Left renal cortex interstitium (tissue), 4 donors: Measurements from ENCODE around the gene BRI3BP. TPM values are rescaled to one million over a fixed set of nuclear protein-coding genes. Genes with fewer than 3 reads are reported as not detected.
"Not testable (repeated sequence)": the region's sequence is repeated elsewhere in the genome, so short reads cannot be mapped to it uniquely, and the experiment has no call there.

Source experiments
- DNase-seq, 4 donors: peaks; one replicate each; pipeline ENCODE4 v3.0.0-alpha.2; 2013; ENCODE audit warnings: low read depth in 4 of 4, low spot score in 2 of 4, missing footprints in 1 of 4
- polyA plus RNA-seq, 4 donors: library from polyadenylated mRNA; unstranded; fragments of 120-200 nt; gene quantifications; one replicate each; pipeline ENCODE4 v1.2.1, GENCODE V29; 2013; ENCODE audit not compliant: insufficient read length in 4 of 4

Gene BRI3BP
- polyA plus RNA-seq, 4 donors: 9.5 to 10.5 (median 9.8) TPM

GRCh38 chr12:125064492-125064891 is 71.0 kb downstream of the BRI3BP start:
- no peak for DNase-seq

GRCh38 chr12:125065021-125065918 is 71.8 kb downstream of the BRI3BP start, which contains the start of gene AACS:
AACS (plus strand) TSS chr12:125065435; CDS start chr12:125065585, 150 bp downstream.
- peak in 3 of 4 donors; percentile 48 to 71 (median 67) for DNase-seq

DNA sequence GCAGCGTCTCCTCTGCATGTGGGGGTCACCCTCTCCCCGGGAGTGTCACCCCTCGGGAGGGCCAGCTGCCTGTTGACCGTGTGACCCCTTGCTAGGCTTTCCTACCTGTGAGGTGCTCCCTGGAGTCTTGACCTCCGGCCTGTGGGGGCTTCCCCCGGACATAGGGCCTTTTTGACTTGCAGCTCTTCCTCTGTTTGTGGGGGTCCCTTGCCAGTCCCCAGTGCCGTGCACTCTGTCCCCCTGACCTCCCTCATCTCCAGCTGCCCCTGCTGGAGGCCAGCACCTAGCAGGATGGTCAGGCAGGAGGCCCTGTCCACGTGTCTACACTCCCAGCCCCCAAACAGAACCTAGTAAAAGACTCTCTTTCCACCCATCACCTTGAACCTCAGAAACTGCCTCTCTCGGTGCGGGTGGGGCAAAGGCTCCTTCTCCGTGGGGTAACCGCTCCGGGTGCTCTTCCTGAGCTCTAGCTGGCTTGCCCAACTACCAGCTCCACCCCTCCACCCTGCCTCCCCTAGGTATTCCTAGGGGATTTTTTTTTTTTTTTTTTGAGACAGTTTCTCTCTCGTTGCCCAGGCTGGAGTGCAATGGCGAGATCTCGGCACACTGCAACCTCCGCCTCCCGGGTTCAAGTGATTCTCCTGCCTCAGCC is 72.6 kb downstream of the BRI3BP start:
- no peak for DNase-seq

DNA sequence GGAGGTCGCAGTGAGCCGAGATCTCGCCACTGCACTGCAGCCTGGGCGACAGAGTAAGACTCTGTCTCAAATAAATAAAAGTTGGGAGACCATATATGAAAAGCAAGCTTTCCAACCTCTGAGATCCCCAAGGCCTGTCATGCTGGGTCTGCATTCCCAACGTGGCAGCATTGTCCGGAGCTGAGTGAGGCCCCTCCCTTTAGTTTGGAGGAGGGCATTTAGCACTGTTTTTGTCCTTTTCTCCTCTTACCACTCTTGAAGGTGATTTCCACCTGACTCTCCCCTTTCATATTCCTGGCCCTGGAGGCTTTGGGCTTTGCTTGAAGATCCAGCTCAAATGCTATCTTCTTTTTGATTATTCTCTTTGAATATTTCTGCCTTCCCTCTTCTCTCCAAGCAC is 74.9 kb downstream of the BRI3BP start:
- no peak for DNase-seq

- no peak for DNase-seq
Observed at GRCh38 chr12:125069616-125070015, 76.2 kb downstream of the BRI3BP start.

GRCh38 chr12:125070112-125070511 is 76.7 kb downstream of the BRI3BP start:
- no peak for DNase-seq

GRCh38 chr12:125070661-125071390 is 77.4 kb downstream of the BRI3BP start:
- DNase-seq: no peak

GRCh38 chr12:125071456-125071855 is 78.0 kb downstream of the BRI3BP start:
- DNase-seq: no peak

DNA sequence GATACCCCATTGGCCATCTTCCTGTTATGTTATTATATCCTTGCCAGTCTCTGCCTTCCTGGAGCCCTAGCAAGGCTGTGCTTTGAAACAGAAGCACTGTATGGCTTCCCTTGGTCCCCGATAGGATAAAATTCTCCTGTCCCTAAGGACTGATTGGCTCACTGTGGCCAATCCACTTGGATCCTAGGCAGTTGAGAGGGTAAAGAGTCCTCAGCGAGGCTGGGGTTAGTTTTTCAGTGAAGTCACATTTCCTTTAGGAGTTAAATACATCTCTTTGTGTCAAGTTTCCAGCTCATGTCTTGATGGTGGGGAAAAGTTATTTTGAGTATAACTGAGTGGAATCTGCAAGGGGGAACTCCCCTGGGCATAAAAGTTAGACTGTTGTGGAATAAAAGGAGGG is 79.1 kb downstream of the BRI3BP start:
- no peak for DNase-seq

DNA sequence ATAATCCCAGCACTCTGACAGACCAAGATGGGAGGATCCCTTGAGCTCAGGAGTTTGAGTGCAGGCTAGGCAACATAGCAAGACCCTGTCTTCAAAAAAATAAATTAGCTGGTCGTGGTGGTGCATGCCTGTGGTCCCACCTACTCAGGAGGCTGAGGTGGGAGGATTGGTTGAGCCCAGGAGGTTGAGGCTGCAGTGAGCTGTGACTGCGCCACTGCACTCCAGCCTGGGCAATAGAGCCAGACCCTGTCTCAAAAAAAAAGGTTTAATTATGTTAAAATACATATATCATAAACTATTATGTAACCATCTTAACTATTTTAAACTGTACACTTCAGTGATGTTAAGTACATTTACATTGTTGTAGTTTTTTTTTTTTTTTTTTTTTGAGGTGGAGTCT is 80.8 kb downstream of the BRI3BP start:
- DNase-seq: not testable (repeated sequence)

DNA sequence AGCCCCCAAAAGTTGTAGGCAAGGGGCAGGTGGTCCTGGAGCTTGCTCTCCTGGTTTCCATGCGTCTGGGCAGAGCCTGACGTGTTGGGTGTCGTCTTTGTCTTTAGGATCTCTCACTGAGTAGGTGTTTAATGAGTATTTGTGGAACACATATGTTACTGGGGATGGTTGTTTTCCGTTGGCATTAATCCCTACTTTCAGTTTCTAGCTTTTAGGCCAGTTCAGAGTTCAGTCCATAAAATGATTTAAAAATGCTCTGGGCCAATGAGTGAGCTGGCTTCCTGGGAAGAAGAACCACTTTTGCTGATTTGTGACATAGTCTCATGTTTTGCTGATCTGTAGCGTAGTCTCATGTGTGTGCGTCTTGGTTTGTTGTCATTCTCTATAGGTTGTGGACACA is 82.7 kb downstream of the BRI3BP start:
- DNase-seq: no peak

- no peak for DNase-seq
Observed at GRCh38 chr12:125079084-125079483, 85.6 kb downstream of the BRI3BP start.

- no peak for DNase-seq
Observed at GRCh38 chr12:125079648-125080645, 86.5 kb downstream of the BRI3BP start.

Other genes with a start within 250 kb of the BRI3BP start
- 10 to 100 TPM; 18.5 to 29.8 (median 20.9) TPM for gene SCARB1, start 129.8 kb upstream of the BRI3BP start, polyA plus RNA-seq
- 1,000 to 10,000 TPM in 2 of 4 donors, 100 to 1,000 TPM in 2; 839 to 1,466 (median 979) TPM for gene UBC, start 79.0 kb upstream of the BRI3BP start, polyA plus RNA-seq
- 10 to 100 TPM in 3 of 4 donors, 1 to 10 TPM in 1; 8.9 to 13.0 (median 11.2) TPM for gene DHX37, start 4.5 kb upstream of the BRI3BP start, polyA plus RNA-seq
- gene AACS, start 71.8 kb downstream of the BRI3BP start, polyA plus RNA-seq: 10 to 100 TPM; 23.3 to 27.2 (median 26.1) TPM
- gene TMEM132B, start 192.7 kb downstream of the BRI3BP start, polyA plus RNA-seq: 1 to 10 TPM; 3.2 to 4.3 (median 3.7) TPM